Bronchial epithelial cell (primary cell): ENCODE results near the gene ANKLE2. TPM values are rescaled to one million over a fixed set of nuclear protein-coding genes. Genes with fewer than 3 reads are reported as not detected.
"Not testable (repeated sequence)": the region's sequence is repeated elsewhere in the genome, so short reads cannot be mapped to it uniquely, and the experiment has no call there.

Source experiments
- DNase-seq: peaks from one replicate; pipeline ENCODE4 v3.0.0-alpha.2; 2010; ENCODE audit warnings: low read depth
- FAIRE-seq: peaks from 2 replicates; lab custom pipeline; 2011; peaks lifted over from hg19 to GRCh38; lab: Jason Lieb, UNC
- H3K27me3 ChIP-seq: 2 replicates; pipeline ENCODE4 v1.5.1; 2011; ENCODE audit warnings: low read length; ENCODE audit not compliant: control insufficient read depth, insufficient read depth
- H3K36me3 ChIP-seq: 2 replicates; pipeline ENCODE4 v1.5.1; 2011; ENCODE audit warnings: low read length; ENCODE audit not compliant: control insufficient read depth, insufficient read depth
- H3K4me3 ChIP-seq: 2 replicates; pipeline ENCODE4 v1.5.1; 2011; ENCODE audit warnings: mild to moderate bottlenecking, low read depth, low read length, control low read depth
- CTCF ChIP-seq: IDR thresholded peaks from 2 replicates; pipeline ENCODE4 v1.5.1; 2011; ENCODE audit warnings: mild to moderate bottlenecking, moderate library complexity, low read length, control low read depth, inconsistent platforms; ENCODE audit not compliant: insufficient read depth, severe bottlenecking
- total RNA-seq: library from RNA; depleted of rRNA; stranded (reverse); fragments of >200 nt; gene quantifications from 2 replicates; pipeline ENCODE4 v1.2.1, GENCODE V29; 2014

The ANKLE2 gene
- total RNA-seq, 1 donor from 2014 or later = 71.6 TPM

GRCh38 chr12:132707241-132707640, 54.4 kb downstream of the ANKLE2 start:
- no peak for TF ChIP-seq CTCF
- Histone ChIP-seq H3K27me3 (no peaks in the 10 kb centered on the region), H3K4me3 (no peak overlapping the region), H3K36me3 (peaks cover 2% of the 10 kb centered on the region)
- DNase-seq (no peak), FAIRE-seq (no peak)

- FAIRE-seq (no peak), DNase-seq (no peak)
- Histone ChIP-seq H3K36me3 (peaks cover 2% of the 10 kb centered on the region), H3K4me3 (no peak overlapping the region), H3K27me3 (no peaks in the 10 kb centered on the region)
- TF ChIP-seq CTCF = no peak
Measured at GRCh38 chr12:132703641-132704040, 58.0 kb downstream of the ANKLE2 start.

- no peak for TF ChIP-seq CTCF
- DNase-seq (no peak), FAIRE-seq (no peak)
- H3K4me3 ChIP-seq = no peak overlapping the region
- peaks cover 4% of the 10 kb centered on the region for H3K36me3 ChIP-seq
- H3K27me3 ChIP-seq = no peaks in the 10 kb centered on the region
Measured at GRCh38 chr12:132702640-132703039, 59.0 kb downstream of the ANKLE2 start.

- H3K4me3 ChIP-seq = no peak overlapping the region
- FAIRE-seq (no peak), DNase-seq (peak; percentile 65)
- H3K36me3 ChIP-seq = peaks cover 5% of the 10 kb centered on the region
- no peak for TF ChIP-seq CTCF
- no peaks in the 10 kb centered on the region for H3K27me3 ChIP-seq
Measured at GRCh38 chr12:132700212-132700822, 61.3 kb downstream of the ANKLE2 start.

GRCh38 chr12:132698341-132698740, 63.3 kb downstream of the ANKLE2 start:
- DNase-seq (no peak), FAIRE-seq (no peak)
- Histone ChIP-seq H3K4me3 (no peak overlapping the region), H3K36me3 (peaks cover 3% of the 10 kb centered on the region), H3K27me3 (no peaks in the 10 kb centered on the region)
- TF ChIP-seq CTCF = no peak

GRCh38 chr12:132695431-132695830, 66.2 kb downstream of the ANKLE2 start:
- H3K4me3 ChIP-seq = no peak overlapping the region
- TF ChIP-seq CTCF = no peak
- no peak for DNase-seq
- peaks cover 3% of the 10 kb centered on the region for H3K36me3 ChIP-seq
- FAIRE-seq = no peak
- no peaks in the 10 kb centered on the region for H3K27me3 ChIP-seq

GRCh38 chr12:132694888-132695287, 66.7 kb downstream of the ANKLE2 start:
- not testable (repeated sequence) for FAIRE-seq, H3K4me3 ChIP-seq, DNase-seq, H3K27me3 ChIP-seq, H3K36me3 ChIP-seq

- H3K36me3 ChIP-seq, FAIRE-seq, H3K4me3 ChIP-seq, H3K27me3 ChIP-seq, DNase-seq: not testable (repeated sequence)
Measured at GRCh38 chr12:132692030-132692429, 69.6 kb downstream of the ANKLE2 start.
